GM04504 (cell line): Measurements from ENCODE around the gene SPTBN2.
"Not testable (repeated sequence)": the region's sequence is repeated elsewhere in the genome, so short reads cannot be mapped to it uniquely, and the experiment has no call there.

Experiments used
- DNase-seq: peaks from one replicate; pipeline ENCODE4 v3.0.0-alpha.2; 2012; ENCODE audit warnings: low read depth

Gene SPTBN2

GRCh38 chr11:66684635-66685034, 44.4 kb downstream of the SPTBN2 start:
- no peak for DNase-seq

GRCh38 chr11:66683877-66684276, 45.1 kb downstream of the SPTBN2 start:
- no peak for DNase-seq

GRCh38 chr11:66680966-66681645, 47.9 kb downstream of the SPTBN2 start:
- no peak for DNase-seq

- peak; percentile 87 for DNase-seq
Observed at GRCh38 chr11:66677599-66678375, 51.2 kb downstream of the SPTBN2 start, which contains the start of gene RBM4B. Gene RBM4B (minus strand): TSS chr11:66677887. CDS start chr11:66677079, 808 bp downstream.

- no peak for DNase-seq
Observed at GRCh38 chr11:66676931-66677598, 52.0 kb downstream of the SPTBN2 start.

GRCh38 chr11:66676282-66676919, 52.6 kb downstream of the SPTBN2 start:
- DNase-seq, result no peak

- no peak for DNase-seq
Observed at GRCh38 chr11:66674964-66675602, 53.9 kb downstream of the SPTBN2 start.

- DNase-seq, result no peak
Observed at GRCh38 chr11:66670816-66671215, 58.2 kb downstream of the SPTBN2 start.

GRCh38 chr11:66665369-66665768, 63.6 kb downstream of the SPTBN2 start:
- no peak for DNase-seq

GRCh38 chr11:66663741-66664296, 65.2 kb downstream of the SPTBN2 start:
- no peak for DNase-seq

GRCh38 chr11:66659763-66660162, 69.3 kb downstream of the SPTBN2 start:
- no peak for DNase-seq

- no peak for DNase-seq
Observed at GRCh38 chr11:66653123-66653522, 75.9 kb downstream of the SPTBN2 start.

GRCh38 chr11:66652651-66653050, 76.4 kb downstream of the SPTBN2 start:
- no peak for DNase-seq

GRCh38 chr11:66651016-66651415, 78.0 kb downstream of the SPTBN2 start:
- DNase-seq, result no peak

- DNase-seq, result no peak
Observed at GRCh38 chr11:66649903-66650302, 79.1 kb downstream of the SPTBN2 start.

GRCh38 chr11:66646828-66647227, 82.2 kb downstream of the SPTBN2 start:
- DNase-seq, result no peak

- no peak for DNase-seq
Observed at GRCh38 chr11:66643745-66644437, 85.1 kb downstream of the SPTBN2 start.

GRCh38 chr11:66641834-66642233, 87.2 kb downstream of the SPTBN2 start:
- DNase-seq, result no peak

GRCh38 chr11:66639814-66640340, 89.1 kb downstream of the SPTBN2 start:
- DNase-seq, result not testable (repeated sequence)

- no peak for DNase-seq
Observed at GRCh38 chr11:66639066-66639813, 89.8 kb downstream of the SPTBN2 start.
